ENCODE data around the gene NTM.

Gene NTM

GRCh38 chr11:131924001-131924400, 553.6 kb downstream of the NTM start:
- Histone ChIP-seq H4K20me1 (ENCODE audit: insufficient read depth, low read length) (no peaks in the 10 kb centered on the region), H3K4me2 (ENCODE audit: low read length) (no peak overlapping the region), H3K9ac (ENCODE audit: low read length) (no peak overlapping the region), H3K27ac (ENCODE audit: low read length) (no peak overlapping the region), H3K79me2 (ENCODE audit: low read length) (no peaks in the 10 kb centered on the region), H3K4me1 (ENCODE audit: low read length) (peaks cover 4% of the 10 kb centered on the region; the same call in 1 of the 2 replicates), H3K36me3 (replicated peaks; ENCODE audit: low read depth, low read length) (no peaks in the 10 kb centered on the region), H3K9me3 (ENCODE audit: insufficient read depth, low read length) (no peaks in the 10 kb centered on the region), H3K27me3 (ENCODE audit: low read depth, low read length) (peaks cover 12% of the 10 kb centered on the region; the same call in 1 of the 2 replicates), H3K4me3 (ENCODE audit: low read length) (no peak overlapping the region), H2AFZ (ENCODE audit: low read depth, low read length) (no peak overlapping the region)
- TF ChIP-seq CTCF (IDR thresholded peaks at IDR 0.05; ENCODE audit: low read depth, low read length) (no peak), EZH2phosphoT487 (IDR thresholded peaks at IDR 0.05; ENCODE audit: low read depth) (no peak)

GRCh38 chr11:131924457-131925201, 554.2 kb downstream of the NTM start:
- no peak overlapping the region for H2AFZ ChIP-seq (ENCODE audit: low read depth, low read length)
- no peaks in the 10 kb centered on the region for H3K36me3 ChIP-seq (replicated peaks; ENCODE audit: low read depth, low read length)
- no peak overlapping the region for H3K4me2 ChIP-seq (ENCODE audit: low read length)
- H3K9ac ChIP-seq (ENCODE audit: low read length) = no peak overlapping the region
- H3K27ac ChIP-seq (ENCODE audit: low read length) = no peak overlapping the region
- TF ChIP-seq EZH2phosphoT487 (IDR thresholded peaks at IDR 0.05; ENCODE audit: low read depth) (no peak), CTCF (IDR thresholded peaks at IDR 0.05; ENCODE audit: low read depth, low read length) (no peak)
- H4K20me1 ChIP-seq (ENCODE audit: insufficient read depth, low read length) = no peaks in the 10 kb centered on the region
- no peaks in the 10 kb centered on the region for H3K79me2 ChIP-seq (ENCODE audit: low read length)
- H3K4me1 ChIP-seq (ENCODE audit: low read length) = peaks cover 4% of the 10 kb centered on the region; the same call in 1 of the 2 replicates
- no peaks in the 10 kb centered on the region for H3K9me3 ChIP-seq (ENCODE audit: insufficient read depth, low read length)
- H3K27me3 ChIP-seq (ENCODE audit: low read depth, low read length) = peaks cover 12% of the 10 kb centered on the region; the same call in 1 of the 2 replicates
- no peak overlapping the region for H3K4me3 ChIP-seq (ENCODE audit: low read length)

GRCh38 chr11:131925829-131926228, 555.4 kb downstream of the NTM start:
- Histone ChIP-seq H3K27me3 (ENCODE audit: low read depth, low read length) (0 out of 2 replicates have a peak, but pooled peaks cover 3% of the 10 kb centered on the region), H3K4me2 (ENCODE audit: low read length) (no peak overlapping the region), H3K79me2 (ENCODE audit: low read length) (no peaks in the 10 kb centered on the region), H2AFZ (ENCODE audit: low read depth, low read length) (no peak overlapping the region), H3K9me3 (ENCODE audit: insufficient read depth, low read length) (no peaks in the 10 kb centered on the region), H3K27ac (ENCODE audit: low read length) (no peak overlapping the region), H4K20me1 (ENCODE audit: insufficient read depth, low read length) (no peaks in the 10 kb centered on the region), H3K36me3 (replicated peaks; ENCODE audit: low read depth, low read length) (no peaks in the 10 kb centered on the region), H3K4me1 (ENCODE audit: low read length) (peaks cover 4% of the 10 kb centered on the region; the same call in 1 of the 2 replicates), H3K9ac (ENCODE audit: low read length) (no peak overlapping the region), H3K4me3 (ENCODE audit: low read length) (no peak overlapping the region)
- TF ChIP-seq EZH2phosphoT487 (IDR thresholded peaks at IDR 0.05; ENCODE audit: low read depth) (no peak), CTCF (IDR thresholded peaks at IDR 0.05; ENCODE audit: low read depth, low read length) (no peak)

- Histone ChIP-seq H4K20me1 (ENCODE audit: insufficient read depth, low read length) (no peaks in the 10 kb centered on the region), H3K27ac (ENCODE audit: low read length) (no peak overlapping the region), H3K9ac (ENCODE audit: low read length) (no peak overlapping the region), H2AFZ (ENCODE audit: low read depth, low read length) (no peak overlapping the region), H3K9me3 (ENCODE audit: insufficient read depth, low read length) (no peaks in the 10 kb centered on the region), H3K4me3 (ENCODE audit: low read length) (no peak overlapping the region), H3K4me1 (ENCODE audit: low read length) (peaks cover 4% of the 10 kb centered on the region; the same call in 1 of the 2 replicates), H3K4me2 (ENCODE audit: low read length) (no peak overlapping the region), H3K79me2 (ENCODE audit: low read length) (no peaks in the 10 kb centered on the region), H3K27me3 (ENCODE audit: low read depth, low read length) (no peaks in the 10 kb centered on the region; the same call in 1 of the 2 replicates), H3K36me3 (replicated peaks; ENCODE audit: low read depth, low read length) (no peaks in the 10 kb centered on the region)
- TF ChIP-seq CTCF (IDR thresholded peaks at IDR 0.05; ENCODE audit: low read depth, low read length) (no peak), EZH2phosphoT487 (IDR thresholded peaks at IDR 0.05; ENCODE audit: low read depth) (no peak)
Observed at GRCh38 chr11:131928992-131929391, 558.6 kb downstream of the NTM start.

All from OCI-LY3 (cell line).